IMR-90 (cell line): Measurements from ENCODE around the gene TMEM271. TPM values are rescaled to one million over a fixed set of nuclear protein-coding genes. Genes with fewer than 3 reads are reported as not detected.

Experiments
- ATAC-seq: fragments of 200-7000 bp; cut with Tn5 transposase; 2 replicates; pipeline ENCODE4 v1.9.1; 2020; ENCODE audit warnings: low read depth, mild to moderate bottlenecking, moderate library complexity
- BruUV-seq: library from RNA; stranded (reverse); fragments of 400-500 nt; replicated peaks from 2 replicates; lab custom pipeline; 2021; lab: Mats Ljungman, UMichigan
- CTCF ChIA-PET: fragments of 300-600 bp; formaldehyde crosslinking; extraction: SDS; loops from one replicate; lab custom pipeline; 2021; ENCODE audit warnings: antibody characterized with exemption; lab: Yijun Ruan, JAX
- POLR2A ChIA-PET: fragments of 300-600 bp; sonication (Branson Sonifier 250); formaldehyde crosslinking; loops from one replicate; lab custom pipeline; 2022; ENCODE audit warnings: antibody characterized with exemption; ENCODE audit not compliant: unreplicated experiment; lab: Charles Lee
- DNase-seq: peaks from one replicate; pipeline ENCODE4 v3.0.0; 2013
- H2AFZ ChIP-seq: replicated peaks from 2 replicates; pipeline ENCODE3; 2013; ENCODE audit warnings: low read length, mild to moderate bottlenecking; ENCODE audit not compliant: poor library complexity
- H2AK5ac ChIP-seq: 2 replicates; pipeline ENCODE4 v1.6.1; 2013; ENCODE audit warnings: low read depth, low read length, inconsistent platforms
- H2AK9ac ChIP-seq: replicated peaks from 2 replicates; pipeline ENCODE3; 2013; ENCODE audit warnings: mild to moderate bottlenecking, low read depth, low read length, moderate library complexity; ENCODE audit not compliant: poor library complexity
- H2BK120ac ChIP-seq: 2 replicates; pipeline ENCODE4 v1.6.1; 2013; ENCODE audit warnings: low read depth, low read length, inconsistent platforms
- H2BK15ac ChIP-seq: 3 replicates; pipeline ENCODE4 v1.6.1; 2013; ENCODE audit warnings: low read depth, low read length, inconsistent platforms
- H2BK20ac ChIP-seq: 2 replicates; pipeline ENCODE4 v1.6.1; 2013; ENCODE audit warnings: low read depth, mild to moderate bottlenecking, inconsistent platforms, low read length, moderate library complexity
- H2BK5ac ChIP-seq: 2 replicates; pipeline ENCODE4 v1.6.1; 2013; ENCODE audit warnings: mild to moderate bottlenecking, low read depth, low read length, inconsistent platforms; ENCODE audit not compliant: poor library complexity, severe bottlenecking
- H3K14ac ChIP-seq: replicated peaks from 2 replicates; pipeline ENCODE4 v1.6.1; 2013; ENCODE audit warnings: low read depth, low read length, inconsistent platforms
- H3K18ac ChIP-seq: 2 replicates; pipeline ENCODE4 v1.6.1; 2013; ENCODE audit warnings: low read depth, low read length, control low read depth
- H3K23ac ChIP-seq: 2 replicates; pipeline ENCODE4 v1.6.1; 2013; ENCODE audit warnings: low read depth, low read length, inconsistent platforms
- H3K27ac ChIP-seq: 2 replicates; pipeline ENCODE4 v1.5.1; 2013; ENCODE audit warnings: mild to moderate bottlenecking, control low read depth, low read length; ENCODE audit not compliant: insufficient read depth
- H3K27me3 ChIP-seq: 2 replicates; pipeline ENCODE4 v1.6.1; 2013; ENCODE audit warnings: low read length; ENCODE audit not compliant: control insufficient read depth, insufficient read depth
- H3K36me3 ChIP-seq: 2 replicates; pipeline ENCODE4 v1.6.1; 2013; ENCODE audit warnings: low read length, mixed read lengths; ENCODE audit not compliant: control insufficient read depth, insufficient read depth
- H3K4ac ChIP-seq: 2 replicates; pipeline ENCODE4 v1.6.1; 2013; ENCODE audit warnings: low read depth, low read length, inconsistent platforms
- H3K4me1 ChIP-seq: 2 replicates; pipeline ENCODE4 v1.6.1; 2013; ENCODE audit warnings: low read length, mixed read lengths; ENCODE audit not compliant: control insufficient read depth, insufficient read depth
- H3K4me2 ChIP-seq: 2 replicates; pipeline ENCODE4 v1.6.1; 2013; ENCODE audit warnings: low read depth, mild to moderate bottlenecking, control low read depth, low read length, moderate library complexity
- H3K4me3 ChIP-seq: 2 replicates; pipeline ENCODE4 v1.5.1; 2013; ENCODE audit warnings: low read depth, mild to moderate bottlenecking, control low read depth, low read length, moderate library complexity; ENCODE audit not compliant: insufficient read depth
- H3K56ac ChIP-seq: 2 replicates; pipeline ENCODE4 v1.6.1; 2013; ENCODE audit warnings: low read length, inconsistent platforms; ENCODE audit not compliant: insufficient read depth; ENCODE audit errors: extremely low read depth
- H3K79me1 ChIP-seq, 2 experiments: 2 replicates each; pipeline ENCODE4 v1.6.1; 2013; ENCODE audit warnings: low read length in 2 of 2, inconsistent platforms in 1 of 2, low read depth in 1 of 2
- H3K9ac ChIP-seq: 2 replicates; pipeline ENCODE4 v1.6.1; 2013; ENCODE audit warnings: low read depth, low read length, control low read depth
- H3K9me1 ChIP-seq: 2 replicates; pipeline ENCODE4 v1.6.1; 2013; ENCODE audit warnings: low read length, inconsistent platforms; ENCODE audit not compliant: insufficient read depth
- H3K9me3 ChIP-seq: 2 replicates; pipeline ENCODE4 v1.6.1; 2013; ENCODE audit warnings: low read length; ENCODE audit not compliant: control insufficient read depth, insufficient read depth
- H4K20me1 ChIP-seq: 2 replicates; pipeline ENCODE4 v1.6.1; 2013; ENCODE audit warnings: low read length, inconsistent platforms; ENCODE audit not compliant: insufficient read depth
- H4K5ac ChIP-seq: 2 replicates; pipeline ENCODE4 v1.6.1; 2013; ENCODE audit warnings: mild to moderate bottlenecking, low read depth, low read length, control low read depth
- H4K8ac ChIP-seq, 2 experiments: 2 replicates each; pipeline ENCODE4 v1.6.1; 2013; ENCODE audit warnings: low read depth in 2 of 2, low read length in 2 of 2, control low read depth in 1 of 2, inconsistent platforms in 1 of 2
- H4K91ac ChIP-seq: 2 replicates; pipeline ENCODE4 v1.6.1; 2013; ENCODE audit warnings: low read depth, low read length, inconsistent platforms; ENCODE audit not compliant: insufficient read depth
- BHLHE40 ChIP-seq: fragments of 150-350 bp; IDR thresholded peaks from 2 replicates; pipeline ENCODE4 v1.6.1; 2016; ENCODE audit warnings: mild to moderate bottlenecking, low read depth, low read length
- CEBPB ChIP-seq: IDR thresholded peaks from 2 replicates; pipeline ENCODE4 v1.6.1; 2012; ENCODE audit warnings: low read depth, low read length, improper control_type of control experiment
- FOS ChIP-seq: fragments of 150-350 bp; IDR thresholded peaks from 2 replicates; pipeline ENCODE4 v1.6.1; 2016; ENCODE audit warnings: low read depth, low read length
- RAD21 ChIP-seq: IDR thresholded peaks from 2 replicates; pipeline ENCODE4 v1.6.1; 2012; ENCODE audit warnings: low read length, improper control_type of control experiment
- RCOR1 ChIP-seq: IDR thresholded peaks from 2 replicates; pipeline ENCODE4 v1.6.1; 2012; ENCODE audit warnings: mild to moderate bottlenecking, low read length, improper control_type of control experiment; ENCODE audit not compliant: insufficient replicate concordance
- WGBS, 2 experiments: methylation state at CpG; one replicate each; pipeline versions ENCODE4 v1.1.5 to v1.1.7; 2013; ENCODE audit warnings: missing lambda C conversion rate in 2 of 2; ENCODE audit not compliant: insufficient read length in 1 of 2; ENCODE audit errors: extremely low coverage in 2 of 2; 5-methylcytosine and 5-hydroxymethylcytosine counted together
- dilution Hi-C: fragments of 300-500 bp; cut with HindIII; formaldehyde crosslinking; loops from one replicate; pipeline ENCODE4 v1.14.3; 2018; ENCODE audit warnings: low sequenced_read_pairs; ENCODE audit not compliant: unreplicated experiment
- in situ Hi-C: fragments of 300-500 bp; cut with MboI; formaldehyde crosslinking; loops from 3 replicates; pipeline ENCODE4 v1.14.3; 2019; ENCODE audit warnings: low sequenced_read_pairs, inconsistent platforms, mixed read lengths
- intact Hi-C: fragments of 100-400 bp; cut with micrococcal nuclease; formaldehyde crosslinking; loops from 2 replicates; pipeline ENCODE4 v1.10.0; 2022
- polyA plus RNA-seq, 3 experiments: library from polyadenylated mRNA; depleted of rRNA; stranded (reverse); fragments of >200 nt; gene quantifications; 2 replicates each; pipeline ENCODE4 v1.2.3, GENCODE V29; 2012; ENCODE audit warnings: low replicate concordance in 1 of 3
- total RNA-seq: library from RNA; depleted of rRNA; stranded (reverse); fragments of >200 nt; gene quantifications from 2 replicates; pipeline ENCODE4 v1.2.3, GENCODE V29; 2012

Gene TMEM271
- total and polyA plus RNA-seq, 2 of the 4 experiments (the other 2 are of a cell fraction) = not detected

DNA sequence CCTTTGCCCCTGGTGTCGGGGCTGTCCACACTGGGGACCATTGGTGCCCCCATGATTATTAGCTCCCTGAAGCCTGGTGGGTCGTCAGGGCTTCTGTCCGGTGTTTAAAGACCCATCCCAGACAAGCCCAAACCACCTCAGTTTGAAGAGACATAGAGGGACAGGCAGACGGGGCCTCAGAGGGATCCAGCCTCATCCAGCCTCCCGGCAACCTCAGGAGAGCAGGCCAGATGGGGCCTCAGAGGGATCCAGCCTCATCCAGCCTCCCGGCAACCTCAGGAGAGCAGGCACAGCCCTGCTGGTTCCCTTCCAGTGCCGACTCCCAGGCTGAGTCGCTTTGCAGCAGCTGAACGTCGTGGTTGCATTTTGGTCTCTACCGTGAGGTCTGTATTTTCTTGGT lies 45.0 kb downstream of the TMEM271 start:
- Histone ChIP-seq H3K4me3 (no peak overlapping the region), H4K20me1 (no peaks in the 10 kb centered on the region), H4K91ac (no peak overlapping the region), H2BK15ac (no peak overlapping the region), H3K27ac (no peak overlapping the region), H3K56ac (no peak overlapping the region), H3K79me1 (peaks cover 0 to 4% of the 10 kb centered on the region in 2 experiments; a peak in 2 of 4 replicates), H3K4ac (no peak overlapping the region), H2BK20ac (no peak overlapping the region), H3K4me2 (no peak overlapping the region), H4K8ac (no peak overlapping the region), H3K36me3 (peaks cover 64% of the 10 kb centered on the region), H3K4me1 (no peaks in the 10 kb centered on the region), H3K9me1 (no peaks in the 10 kb centered on the region), H3K18ac (no peak overlapping the region), H3K9me3 (no peaks in the 10 kb centered on the region), H2AK5ac (no peak overlapping the region), H2AK9ac (peak overlapping the region; percentile 5), H3K9ac (no peak overlapping the region), H2BK120ac (no peak overlapping the region), H3K27me3 (no peaks in the 10 kb centered on the region), H3K14ac (no peak overlapping the region), H4K5ac (no peak overlapping the region), H2BK5ac (no peak overlapping the region), H3K23ac (no peak overlapping the region), H2AFZ (no peak overlapping the region)
- in situ Hi-C loops (no loop called here), intact Hi-C loops (no loop called here), dilution Hi-C loops (no loop called here)
- DNase-seq (no peak), ATAC-seq (no peak)
- ChIA-PET POLR2A (no interaction called here), CTCF (no interaction called here)
- no TSS peak for BruUV-seq
- WGBS, 2 experiments = 81% methylated on average over 10 of the region's 11 CpGs; no CpG with 5 or more reads in 1 of the 2 experiments
- no peak for TF ChIP-seq CEBPB
- TF ChIP-seq BHLHE40 = no peak
- TF ChIP-seq FOS = no peak
- no peak for TF ChIP-seq RCOR1
- TF ChIP-seq RAD21 = no peak
